Melanocyte of skin (primary cell): ENCODE data around the gene PDC. TPM values are rescaled to one million over a fixed set of nuclear protein-coding genes. Genes with fewer than 3 reads are reported as not detected.

Experiments
- total RNA-seq, 2 donors: library from RNA; depleted of rRNA; stranded (reverse); fragments of >200 nt; gene quantifications; 2 replicates each; pipeline ENCODE4 v1.2.3, GENCODE V29; 2012

Gene PDC
- not detected for total RNA-seq

GRCh38 chr1:186461014-186461413 lies at the start of gene PDC:
PDC (minus strand) TSS chr1:186461114; CDS start chr1:186449459, 11,655 bp downstream.

Other genes starting within 250 kb of the PDC start
- gene PRG4, start 164.8 kb downstream of the PDC start, total RNA-seq = not detected
- 10 to 100 TPM; 37.6 to 38.2 TPM for gene TPR, start 85.9 kb downstream of the PDC start, total RNA-seq
- gene ODR4, start 85.3 kb downstream of the PDC start, total RNA-seq = 10 to 100 TPM; 16.3 to 17.6 TPM
- 10 to 100 TPM in 1 of 2 donors, 1 to 10 TPM in 1; 2.0 to 15.5 TPM for gene PTGS2, start 219.3 kb upstream of the PDC start, total RNA-seq